ENCODE measurements around the gene PSG3. TPM values are rescaled to one million over a fixed set of nuclear protein-coding genes. Genes with fewer than 3 reads are reported as not detected.
"Not testable (repeated sequence)": the region's sequence is repeated elsewhere in the genome, so short reads cannot be mapped to it uniquely, and the experiment has no call there.

Gene PSG3
- total RNA-seq, 1 donor from 2014 or later = not detected

GRCh38 chr19:42762789-42763188 is 22.5 kb upstream of the PSG3 start:
- TF ChIP-seq, protein P1, sequence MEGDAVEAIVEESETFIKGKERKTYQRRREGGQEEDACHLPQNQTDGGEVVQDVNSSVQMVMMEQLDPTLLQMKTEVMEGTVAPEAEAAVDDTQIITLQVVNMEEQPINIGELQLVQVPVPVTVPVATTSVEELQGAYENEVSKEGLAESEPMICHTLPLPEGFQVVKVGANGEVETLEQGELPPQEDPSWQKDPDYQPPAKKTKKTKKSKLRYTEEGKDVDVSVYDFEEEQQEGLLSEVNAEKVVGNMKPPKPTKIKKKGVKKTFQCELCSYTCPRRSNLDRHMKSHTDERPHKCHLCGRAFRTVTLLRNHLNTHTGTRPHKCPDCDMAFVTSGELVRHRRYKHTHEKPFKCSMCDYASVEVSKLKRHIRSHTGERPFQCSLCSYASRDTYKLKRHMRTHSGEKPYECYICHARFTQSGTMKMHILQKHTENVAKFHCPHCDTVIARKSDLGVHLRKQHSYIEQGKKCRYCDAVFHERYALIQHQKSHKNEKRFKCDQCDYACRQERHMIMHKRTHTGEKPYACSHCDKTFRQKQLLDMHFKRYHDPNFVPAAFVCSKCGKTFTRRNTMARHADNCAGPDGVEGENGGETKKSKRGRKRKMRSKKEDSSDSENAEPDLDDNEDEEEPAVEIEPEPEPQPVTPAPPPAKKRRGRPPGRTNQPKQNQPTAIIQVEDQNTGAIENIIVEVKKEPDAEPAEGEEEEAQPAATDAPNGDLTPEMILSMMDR (conservative IDR thresholded peaks at IDR 0.05) = no peak
- Mint-ChIP-seq H3K27ac (no peak overlapping the region), H3K4me3 (no peak overlapping the region), H3K27me3 (no peaks in the 10 kb centered on the region), H3K36me3 (no peaks in the 10 kb centered on the region), H3K9me3 (no peaks in the 10 kb centered on the region), H3K4me1 (ENCODE audit: unreplicated experiment) (no peaks in the 10 kb centered on the region)
- DNase-seq (ENCODE audit: extremely low spot score, unreplicated experiment) = no peak

- not testable (repeated sequence) for DNase-seq (ENCODE audit: extremely low spot score, unreplicated experiment); H3K36me3 Mint-ChIP-seq; H3K4me3 Mint-ChIP-seq; H3K9me3 Mint-ChIP-seq; H3K27me3 Mint-ChIP-seq; H3K27ac Mint-ChIP-seq; H3K4me1 Mint-ChIP-seq (ENCODE audit: unreplicated experiment)
Measured at GRCh38 chr19:42761924-42762295, 21.6 kb upstream of the PSG3 start.

DNA sequence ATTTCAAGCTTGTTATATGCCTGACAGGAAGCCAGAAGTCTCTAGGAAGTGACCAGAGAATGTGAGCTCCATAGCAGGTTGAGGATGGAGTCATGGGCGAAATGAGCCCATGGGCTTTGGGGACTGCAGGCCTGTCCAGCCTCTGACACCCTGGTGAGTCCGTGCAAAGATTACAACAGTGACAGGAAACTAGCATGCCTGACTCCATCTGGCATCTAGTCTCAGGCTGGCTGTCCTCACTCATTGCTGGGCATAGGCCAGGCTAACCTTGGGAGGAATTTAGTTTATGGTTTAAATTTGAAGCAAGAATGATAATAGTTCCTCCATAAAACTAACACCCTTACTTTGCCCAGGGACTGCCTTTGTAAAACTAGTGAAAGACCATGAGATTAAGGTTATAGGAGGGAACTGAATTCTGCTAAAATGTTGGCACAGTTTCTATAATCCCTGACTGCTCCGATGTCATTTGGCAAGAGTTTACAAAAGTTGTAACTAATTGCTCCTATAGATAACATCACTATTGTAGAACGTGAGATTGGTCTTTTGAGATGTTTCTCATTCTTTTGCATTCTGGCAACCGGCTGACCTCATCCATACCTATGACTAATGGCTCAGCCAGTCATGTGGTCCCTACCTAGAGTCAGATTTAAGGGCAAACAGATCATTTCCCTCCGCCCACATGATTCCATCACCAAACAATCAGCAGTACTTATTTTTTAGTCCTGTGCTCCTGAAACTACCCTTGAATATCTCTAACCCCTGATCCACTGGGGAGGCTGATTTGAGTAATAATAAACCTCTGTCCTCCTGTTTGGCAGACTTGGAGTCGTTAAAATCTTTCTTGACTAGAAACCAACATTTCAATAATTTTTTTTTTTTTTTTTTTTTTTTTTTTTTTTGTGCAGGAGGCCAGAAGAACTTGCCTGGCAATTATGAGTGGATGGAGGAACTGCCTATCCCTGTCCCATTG is 21.0 kb upstream of the PSG3 start:
- H3K9me3 Mint-ChIP-seq; DNase-seq (ENCODE audit: extremely low spot score, unreplicated experiment); H3K27me3 Mint-ChIP-seq; H3K36me3 Mint-ChIP-seq; H3K4me1 Mint-ChIP-seq (ENCODE audit: unreplicated experiment); H3K4me3 Mint-ChIP-seq; H3K27ac Mint-ChIP-seq: not testable (repeated sequence)

DNA sequence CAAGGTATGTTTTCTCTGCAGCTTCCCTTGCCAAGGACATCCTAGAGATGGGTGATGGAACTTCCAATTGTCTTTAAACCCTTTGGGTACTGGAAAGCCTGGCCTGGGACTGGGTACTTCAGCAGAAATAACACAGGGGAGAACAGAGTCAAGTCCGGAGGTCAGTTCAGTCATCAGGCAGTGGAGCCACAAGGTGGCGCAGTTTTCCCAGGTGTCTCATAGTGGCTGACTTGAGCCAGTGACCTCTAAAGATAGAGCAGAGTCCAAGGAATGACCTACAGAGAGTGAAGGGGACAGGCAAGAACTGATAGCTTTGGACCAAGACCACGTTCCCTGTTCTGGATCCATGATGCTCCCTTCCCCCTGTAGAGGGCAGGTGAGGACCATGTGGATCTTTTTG is 18.4 kb upstream of the PSG3 start:
- H3K27ac Mint-ChIP-seq; H3K36me3 Mint-ChIP-seq; DNase-seq (ENCODE audit: extremely low spot score, unreplicated experiment); H3K4me1 Mint-ChIP-seq (ENCODE audit: unreplicated experiment); H3K9me3 Mint-ChIP-seq; H3K4me3 Mint-ChIP-seq; H3K27me3 Mint-ChIP-seq: not testable (repeated sequence)

DNA sequence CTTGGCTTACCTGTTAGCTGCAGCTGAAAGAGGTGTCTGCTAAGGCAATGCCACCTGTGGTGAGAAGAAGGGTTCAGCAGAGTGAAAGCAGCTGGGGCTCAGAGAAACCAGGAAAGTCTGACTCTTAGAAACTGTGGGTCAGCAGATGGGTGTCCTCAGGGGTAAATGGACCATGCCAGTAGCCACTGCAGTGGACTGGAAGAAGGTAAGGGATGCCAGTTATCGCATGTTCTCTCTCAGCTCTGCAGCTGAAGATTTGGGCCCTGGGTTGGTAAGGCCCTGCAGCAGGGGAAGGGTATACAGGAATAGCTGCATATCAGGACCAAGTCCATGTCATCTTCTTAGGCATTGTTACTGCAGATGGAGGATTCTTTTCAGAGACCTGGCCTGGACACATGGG is 12.0 kb upstream of the PSG3 start:
- DNase-seq (ENCODE audit: extremely low spot score, unreplicated experiment); H3K4me1 Mint-ChIP-seq (ENCODE audit: unreplicated experiment); H3K9me3 Mint-ChIP-seq; H3K27me3 Mint-ChIP-seq; H3K4me3 Mint-ChIP-seq; H3K36me3 Mint-ChIP-seq; H3K27ac Mint-ChIP-seq: not testable (repeated sequence)

DNA sequence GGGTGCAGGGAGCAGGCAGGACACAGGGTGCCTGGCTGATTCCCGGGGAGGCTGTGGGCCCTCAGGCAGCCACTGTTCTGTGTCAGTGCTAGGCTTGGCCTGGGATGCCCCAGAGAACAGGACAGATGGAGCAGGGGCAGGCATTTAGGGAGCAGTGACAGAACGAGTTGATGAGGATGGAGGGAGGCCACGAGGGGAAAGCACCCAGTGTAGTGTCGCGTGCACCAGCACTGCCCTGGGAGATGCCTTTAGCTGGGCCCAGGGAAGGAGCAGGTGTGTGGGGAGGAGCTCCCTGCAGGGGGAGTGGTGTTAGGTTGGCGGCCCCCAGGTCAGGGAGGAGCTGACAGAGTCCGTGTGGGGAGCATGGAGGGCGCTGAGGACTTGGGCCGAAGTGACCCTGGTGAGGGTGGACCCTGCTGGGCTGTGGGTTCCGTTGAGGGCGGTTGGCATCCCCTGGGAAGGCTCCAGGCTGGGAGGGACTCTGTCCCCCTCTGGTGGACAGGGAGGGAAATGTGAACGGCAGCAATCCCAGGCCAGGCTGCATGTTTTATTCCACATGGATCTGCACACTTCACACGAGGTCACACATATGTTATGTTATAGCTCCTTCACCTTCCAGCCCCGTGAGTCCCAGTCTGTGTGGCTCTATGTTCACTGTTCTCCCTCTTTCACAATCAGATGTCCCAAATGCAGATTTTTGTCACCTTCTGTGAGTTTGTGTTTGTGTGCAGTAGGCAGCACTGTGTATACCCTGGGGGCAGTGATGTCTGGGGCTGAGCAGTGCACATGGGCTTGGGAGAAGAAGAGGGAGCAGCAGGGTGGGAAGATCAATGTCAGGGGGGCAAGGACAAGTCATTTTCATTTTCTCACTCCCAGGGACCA is 1.7 kb upstream of the PSG3 start:
- not testable (repeated sequence) for DNase-seq (ENCODE audit: extremely low spot score, unreplicated experiment); H3K4me1 Mint-ChIP-seq (ENCODE audit: unreplicated experiment); H3K4me3 Mint-ChIP-seq; H3K9me3 Mint-ChIP-seq; H3K27me3 Mint-ChIP-seq; H3K27ac Mint-ChIP-seq; H3K36me3 Mint-ChIP-seq

- not testable (repeated sequence) for H3K9me3 Mint-ChIP-seq; H3K27ac Mint-ChIP-seq; DNase-seq (ENCODE audit: extremely low spot score, unreplicated experiment); H3K27me3 Mint-ChIP-seq; H3K4me1 Mint-ChIP-seq (ENCODE audit: unreplicated experiment); H3K4me3 Mint-ChIP-seq; H3K36me3 Mint-ChIP-seq
Measured at GRCh38 chr19:42737581-42738011, 2.7 kb downstream of the PSG3 start.

DNA sequence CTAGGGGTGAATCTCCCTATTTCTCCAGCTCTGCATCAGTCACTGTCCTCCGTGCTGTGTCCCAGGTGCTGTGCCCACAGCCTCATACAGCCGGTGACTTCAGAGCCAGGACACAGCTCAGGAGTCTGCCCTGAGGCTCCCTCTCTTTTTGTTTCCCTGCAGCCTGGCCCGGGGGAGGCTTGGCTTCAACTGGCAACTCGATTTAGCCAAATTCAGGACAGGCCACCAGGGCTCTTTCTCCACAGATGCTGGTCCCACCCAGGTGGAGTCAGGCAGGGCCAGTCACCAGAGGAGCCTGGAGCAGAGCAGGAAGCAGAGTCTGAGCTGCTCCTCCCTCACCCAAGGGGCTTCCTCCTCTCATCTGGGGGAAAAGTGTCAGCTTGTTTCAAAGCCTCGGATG is 11.9 kb downstream of the PSG3 start:
- H3K9me3 Mint-ChIP-seq = not testable (repeated sequence)

DNA sequence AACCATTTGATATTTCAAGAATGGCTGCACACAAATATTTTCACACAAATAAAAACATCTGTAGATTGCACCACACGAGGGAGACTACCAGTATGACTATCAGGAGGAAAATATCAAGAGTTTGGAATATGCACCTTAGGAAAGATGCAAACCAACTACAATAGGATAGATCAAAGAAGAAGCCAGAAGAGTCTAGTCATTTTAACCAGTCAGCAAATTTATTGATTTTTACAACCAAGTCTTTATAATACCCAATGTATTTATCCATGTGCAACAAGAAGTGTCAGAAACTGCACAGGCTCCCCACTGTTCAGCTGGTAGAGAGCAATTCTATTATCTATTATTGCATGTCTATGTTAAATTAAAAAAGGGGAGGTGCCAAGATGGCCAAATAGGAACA is 26.3 kb downstream of the PSG3 start:
- H3K4me1 Mint-ChIP-seq (ENCODE audit: unreplicated experiment); H3K9me3 Mint-ChIP-seq; H3K4me3 Mint-ChIP-seq; DNase-seq (ENCODE audit: extremely low spot score, unreplicated experiment); H3K27me3 Mint-ChIP-seq; H3K36me3 Mint-ChIP-seq; H3K27ac Mint-ChIP-seq: not testable (repeated sequence)

More for the DNA sequence above, 11.9 kb downstream of the PSG3 start:
- not testable (repeated sequence) for DNase-seq (ENCODE audit: extremely low spot score, unreplicated experiment); H3K4me1 Mint-ChIP-seq (ENCODE audit: unreplicated experiment); H3K27ac Mint-ChIP-seq; H3K27me3 Mint-ChIP-seq; H3K4me3 Mint-ChIP-seq; H3K36me3 Mint-ChIP-seq

- H3K9me3 Mint-ChIP-seq; DNase-seq (ENCODE audit: extremely low spot score, unreplicated experiment); H3K27ac Mint-ChIP-seq; H3K4me3 Mint-ChIP-seq; H3K27me3 Mint-ChIP-seq; H3K4me1 Mint-ChIP-seq (ENCODE audit: unreplicated experiment); H3K36me3 Mint-ChIP-seq: not testable (repeated sequence)
Measured at GRCh38 chr19:42712753-42713152, 27.5 kb downstream of the PSG3 start.

DNA sequence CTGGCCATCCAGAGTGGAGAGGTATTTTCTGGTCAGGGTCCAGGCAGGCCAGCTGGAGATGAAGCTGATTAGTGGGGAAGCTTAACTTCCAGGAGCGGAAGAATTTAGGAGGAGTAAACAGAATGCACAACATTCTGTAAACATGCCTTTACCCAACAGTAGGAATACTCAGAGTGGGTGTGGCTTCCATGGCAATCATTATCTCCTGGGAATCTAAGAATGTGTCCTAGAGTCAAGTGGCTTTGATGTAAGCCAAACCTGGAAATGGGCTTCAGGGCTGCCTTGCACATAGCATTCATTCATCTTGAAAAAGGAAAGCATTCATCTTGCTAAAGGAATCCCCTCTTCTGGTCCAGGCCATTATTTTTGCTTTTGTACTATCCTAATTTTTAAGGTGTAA is 29.3 kb downstream of the PSG3 start:
- H3K9me3 Mint-ChIP-seq; H3K27ac Mint-ChIP-seq; H3K36me3 Mint-ChIP-seq; H3K4me1 Mint-ChIP-seq (ENCODE audit: unreplicated experiment); H3K4me3 Mint-ChIP-seq; H3K27me3 Mint-ChIP-seq; DNase-seq (ENCODE audit: extremely low spot score, unreplicated experiment): not testable (repeated sequence)

Data from type B pancreatic cell (in vitro differentiated cells).